Activated T-helper 1 cell treated with anti-CD3 and anti-CD28 coated beads, Interleukin-2, amount 50 U/mL, for 16 hours (primary cell): ENCODE results near the gene FXYD2.
"Not testable (repeated sequence)": the region's sequence is repeated elsewhere in the genome, so short reads cannot be mapped to it uniquely, and the experiment has no call there.

ENCODE experiments used
- DNase-seq, 2 donors: peaks; one replicate each; pipeline ENCODE4 v3.0.0-alpha.2; 2020; ENCODE audit warnings: low read depth in 1 of 2, low spot score in 1 of 2

Gene FXYD2

DNA sequence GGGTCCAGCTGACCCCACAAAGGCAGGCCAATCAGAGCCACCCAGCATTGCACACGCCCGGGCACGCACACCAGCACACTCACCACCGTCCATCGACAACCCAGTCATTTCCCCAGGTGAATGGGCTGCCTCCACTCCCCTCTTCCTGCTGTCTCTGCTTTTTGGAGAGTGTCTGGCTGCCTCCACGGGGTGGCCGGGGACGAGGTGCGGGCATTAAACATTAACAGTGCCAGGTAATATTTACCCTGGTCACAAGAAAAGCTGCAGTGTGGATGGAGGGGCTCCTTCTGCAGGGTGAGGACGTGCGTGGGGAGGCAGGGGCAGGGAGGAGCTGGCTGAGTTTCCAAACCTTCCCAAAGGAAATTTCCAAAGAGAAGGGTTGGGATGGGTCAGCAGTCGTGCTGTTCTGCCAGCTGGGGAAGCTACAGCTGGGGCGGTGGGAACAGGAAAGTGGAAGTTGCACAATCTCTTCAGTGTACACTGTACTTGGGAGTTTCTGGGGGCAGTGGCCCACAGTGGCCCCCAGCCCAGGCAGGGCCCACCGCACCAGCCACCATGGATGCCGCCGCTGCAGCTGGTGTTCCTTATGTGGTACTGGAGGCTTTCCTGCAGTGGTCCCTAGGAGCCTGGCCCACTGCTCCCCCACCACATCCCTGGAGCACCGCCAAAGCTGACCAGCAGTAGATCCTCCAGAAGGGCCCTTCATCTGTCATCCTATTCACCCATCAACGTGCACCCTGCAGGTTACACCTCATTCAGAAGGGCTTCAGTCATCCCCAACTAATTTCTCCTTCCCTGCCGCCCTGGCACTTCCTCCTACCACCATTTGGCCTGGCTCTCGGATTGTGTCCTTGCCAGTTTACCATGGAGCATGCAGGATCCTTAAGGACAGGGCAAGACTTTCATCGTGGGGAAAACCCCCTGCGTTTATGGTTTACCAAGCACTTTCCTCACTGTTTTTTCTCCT lies at the start of gene FXYD2:
Gene FXYD2 (minus strand): TSS at position 174 of the 967 bp plus-strand sequence. CDS start 66 bp downstream, at position 108.
- no peak for DNase-seq

DNA sequence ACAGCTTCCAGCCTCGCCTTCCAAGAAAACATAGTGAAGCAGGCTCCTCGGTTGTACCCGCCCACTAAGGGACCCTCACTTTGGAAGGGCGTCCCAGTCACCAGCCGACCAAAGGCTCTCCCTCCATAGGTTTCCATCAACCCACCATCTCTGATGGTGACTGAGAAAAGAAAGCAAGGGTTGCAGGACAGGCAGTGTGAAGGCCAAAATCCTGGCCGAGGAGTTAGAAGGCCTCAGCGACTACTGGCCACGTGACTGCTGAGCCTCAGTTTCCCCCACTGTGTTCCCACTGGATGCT lies 49.2 kb upstream of the FXYD2 start:
- DNase-seq = no peak

DNA sequence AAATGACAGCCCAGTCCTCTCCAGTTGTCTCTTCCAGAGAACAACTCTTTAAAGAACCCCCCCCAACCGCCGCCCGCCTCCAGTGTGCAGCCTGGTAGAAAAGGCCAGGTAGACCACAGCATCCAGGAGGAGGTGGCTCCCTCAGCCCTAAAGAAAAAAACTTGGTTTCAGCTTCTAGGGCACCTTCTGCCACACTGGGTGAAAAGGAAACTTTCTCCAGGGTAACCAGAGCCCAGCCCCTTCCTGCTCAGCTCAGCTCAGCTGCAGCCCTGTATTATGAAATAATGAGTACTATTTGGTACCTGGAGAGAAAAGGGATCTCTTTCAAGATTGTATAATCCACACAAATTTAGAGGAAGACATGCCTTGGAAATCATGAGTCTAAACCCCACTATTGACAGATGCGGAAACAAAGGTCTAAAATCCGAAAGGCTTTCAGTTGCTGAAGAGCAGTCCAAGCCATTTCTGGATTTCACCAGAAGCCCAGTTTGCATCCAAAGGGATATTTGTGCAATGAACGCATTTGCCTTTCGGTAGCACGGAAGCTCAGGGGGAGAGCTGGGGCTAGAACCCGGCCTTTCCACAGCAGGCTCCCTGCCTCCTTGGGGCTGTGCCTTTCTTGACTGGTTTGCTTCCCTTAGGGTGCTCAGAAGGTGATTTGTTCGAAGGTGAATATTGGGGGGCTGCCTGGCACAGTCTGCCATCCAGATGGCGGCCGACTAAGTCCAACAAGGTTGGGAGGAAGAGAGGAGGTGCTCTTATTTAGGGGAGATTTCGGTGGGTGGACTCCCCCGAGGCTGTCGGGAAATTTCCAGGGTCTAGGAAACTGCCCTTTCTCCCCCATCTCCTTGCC lies 48.7 kb upstream of the FXYD2 start:
- no peak for DNase-seq

DNA sequence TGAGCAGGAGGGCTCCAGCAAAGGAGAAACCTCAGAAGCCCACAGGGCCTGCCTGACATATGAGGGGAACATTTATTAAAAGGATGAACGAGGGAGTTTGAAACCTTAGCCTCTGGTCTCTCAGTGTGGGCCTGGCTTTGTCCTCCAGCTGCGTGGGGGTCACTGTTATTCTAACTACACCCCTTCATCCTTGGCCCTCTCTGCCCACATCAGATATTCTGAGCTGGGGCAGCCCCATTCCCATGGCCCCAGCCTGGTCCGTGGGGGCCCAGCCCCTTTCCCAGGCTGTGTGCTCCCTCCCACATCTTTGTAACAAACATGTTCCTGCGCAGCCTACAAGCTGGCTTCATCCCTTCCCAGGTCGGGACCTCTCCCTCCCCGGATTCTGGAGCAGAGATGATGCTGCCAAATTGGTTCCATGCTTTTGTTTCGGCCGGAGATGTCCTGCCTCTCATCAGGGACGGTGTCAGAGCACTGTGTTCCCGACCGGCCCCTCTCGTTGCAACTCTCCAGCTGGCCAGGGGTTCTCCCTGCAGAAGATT lies 47.9 kb upstream of the FXYD2 start:
- no peak for DNase-seq

DNA sequence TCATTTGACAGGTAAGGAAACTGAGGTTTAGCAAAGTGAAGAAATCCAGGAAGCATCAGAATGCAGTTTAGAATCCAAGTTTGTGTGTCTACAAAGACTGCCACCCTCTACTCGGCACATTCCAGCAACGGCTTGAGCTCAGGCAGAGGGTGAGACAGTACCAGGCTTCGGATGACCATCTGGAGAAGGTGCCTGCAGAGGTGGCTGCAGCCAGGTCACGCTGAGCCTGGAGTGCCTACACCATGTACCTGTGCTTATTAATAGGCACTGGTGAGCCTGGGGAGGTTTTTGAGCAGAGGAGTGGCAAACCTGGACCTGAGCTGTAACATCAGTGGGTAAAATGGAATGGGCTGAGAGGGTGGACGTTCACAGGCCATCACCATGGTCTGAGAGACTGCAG lies 47.2 kb upstream of the FXYD2 start:
- DNase-seq = no peak

DNA sequence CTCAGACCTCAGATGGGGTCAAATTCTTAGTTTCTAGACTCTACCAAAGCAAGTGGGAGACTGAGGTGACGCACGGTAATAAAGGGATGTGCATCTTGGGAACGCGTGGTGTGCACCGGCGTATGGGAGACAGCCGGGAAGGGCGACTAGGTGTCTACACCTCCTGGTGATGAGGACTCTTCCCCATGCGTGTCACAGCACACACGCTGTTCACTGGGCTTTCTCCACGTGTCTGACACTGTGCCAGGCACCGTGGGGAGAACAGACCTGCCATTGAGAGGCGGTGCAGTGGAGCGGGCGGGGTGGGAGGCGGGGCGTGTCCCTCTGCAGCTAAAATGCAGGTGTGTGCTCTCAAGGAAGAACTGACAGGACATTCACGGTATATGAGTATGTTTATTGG lies 46.6 kb upstream of the FXYD2 start:
- no peak for DNase-seq

DNA sequence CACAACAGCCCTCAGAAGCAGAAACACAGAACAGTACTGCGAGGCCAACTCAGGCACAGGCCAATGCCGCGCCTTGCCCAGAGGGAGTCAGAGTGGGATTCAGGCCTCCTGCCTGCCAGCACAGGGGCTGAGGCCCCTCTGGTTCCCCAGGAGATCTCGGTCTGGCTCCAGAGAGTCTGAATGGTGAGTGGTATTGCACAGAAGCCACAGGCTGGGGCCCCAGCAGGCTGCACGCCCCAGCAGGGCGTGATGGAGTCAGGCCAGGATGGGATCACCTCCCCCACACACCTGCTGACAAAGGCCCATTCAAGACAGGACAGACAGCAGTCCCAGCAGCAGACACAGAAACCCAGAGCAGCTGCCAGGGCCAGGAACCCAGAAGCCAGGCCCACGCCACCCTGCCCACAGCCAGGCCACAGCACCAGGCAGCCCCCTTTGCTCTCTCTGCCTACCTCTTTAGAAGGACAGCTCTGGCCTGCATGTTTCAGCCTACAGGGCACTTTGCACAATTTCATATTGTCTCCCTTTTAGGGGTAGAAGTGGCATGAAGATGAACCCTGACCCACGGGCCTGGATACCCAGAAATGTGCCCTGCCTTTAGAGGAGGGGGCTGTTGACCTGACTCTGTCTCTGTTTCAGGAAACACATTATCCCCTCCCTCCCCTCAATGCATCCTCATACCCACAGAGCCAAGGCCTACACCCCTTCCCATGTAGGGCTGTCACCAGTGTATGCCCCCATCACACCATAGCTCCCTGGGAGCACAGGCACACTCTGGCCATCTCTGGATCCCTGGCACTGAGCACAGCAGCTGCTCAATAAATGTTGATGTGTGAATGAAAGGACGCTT lies 45.8 kb upstream of the FXYD2 start:
- no peak for DNase-seq

DNA sequence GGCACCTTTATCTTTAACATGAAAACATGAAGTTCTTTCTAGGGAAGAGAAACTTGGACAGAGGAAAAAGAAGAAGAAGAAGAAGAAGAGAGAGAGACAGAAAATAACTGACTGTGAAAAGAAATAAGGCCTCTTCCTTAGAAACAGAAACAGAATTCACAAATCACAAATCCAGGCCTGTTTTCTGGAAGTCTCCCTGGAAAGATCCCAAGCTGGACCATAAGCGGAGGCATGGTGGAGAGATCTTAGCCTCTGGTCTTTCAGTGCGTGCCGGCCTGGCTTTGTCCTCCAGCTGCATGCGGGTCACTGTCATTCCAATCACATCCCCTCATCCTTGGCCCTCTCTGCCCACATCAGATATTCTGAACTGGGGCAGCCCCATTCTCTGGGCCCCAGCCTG lies 45.1 kb upstream of the FXYD2 start:
- DNase-seq = no peak

DNA sequence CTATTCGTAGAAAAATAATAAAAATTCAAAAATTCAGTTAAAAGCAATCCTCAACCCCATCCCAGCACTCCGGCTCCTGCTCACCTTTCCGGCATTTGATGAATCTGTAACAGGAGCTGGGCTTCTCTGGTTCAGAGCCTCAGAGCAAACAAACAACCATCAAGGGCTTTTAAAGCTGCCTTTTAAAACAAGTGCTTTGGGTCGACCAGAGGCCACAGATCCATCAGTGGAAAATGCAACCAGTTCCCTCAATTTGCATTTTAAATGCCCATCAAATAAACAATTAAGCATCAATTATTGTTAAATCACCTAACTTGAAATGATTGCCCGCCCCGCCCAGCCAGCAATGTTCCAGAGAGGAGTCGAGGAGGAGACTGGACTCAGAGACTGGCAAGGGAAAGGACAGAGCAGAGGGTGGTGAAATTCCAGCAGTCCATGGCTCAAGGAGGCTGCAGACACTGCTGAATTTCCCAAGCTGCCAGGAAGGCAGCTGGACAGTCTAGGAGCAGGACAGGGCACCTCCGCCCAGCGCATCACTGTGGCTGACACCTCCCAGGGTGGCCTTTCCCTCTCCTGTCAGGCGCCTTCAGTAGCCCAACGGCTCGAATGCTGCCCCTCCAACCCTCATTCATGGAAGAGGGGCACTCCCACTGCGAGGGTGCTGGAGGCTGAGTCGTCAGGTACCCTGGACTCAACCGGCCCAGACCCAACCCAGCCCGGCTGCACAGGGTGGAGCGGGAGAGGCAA lies 44.4 kb upstream of the FXYD2 start:
- no peak for DNase-seq

DNA sequence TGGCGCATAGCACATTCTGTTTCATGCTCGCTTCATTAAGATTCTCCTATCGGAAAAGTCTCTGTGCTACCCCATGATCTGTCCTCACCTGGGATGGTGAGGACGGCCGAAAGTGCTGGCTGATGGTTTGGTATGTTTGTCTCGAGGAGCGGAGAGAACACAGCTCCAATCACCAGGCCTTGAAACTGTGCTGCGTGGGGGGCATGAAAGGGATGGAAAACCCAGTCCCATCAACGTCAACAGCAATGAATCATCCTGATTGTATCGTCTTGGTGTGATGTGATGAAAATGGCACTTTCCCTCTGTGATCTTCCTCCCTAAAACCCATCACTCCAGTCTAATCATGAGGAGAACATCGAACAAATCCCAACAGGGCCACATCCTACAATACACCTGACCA lies 43.5 kb upstream of the FXYD2 start:
- DNase-seq = no peak

DNA sequence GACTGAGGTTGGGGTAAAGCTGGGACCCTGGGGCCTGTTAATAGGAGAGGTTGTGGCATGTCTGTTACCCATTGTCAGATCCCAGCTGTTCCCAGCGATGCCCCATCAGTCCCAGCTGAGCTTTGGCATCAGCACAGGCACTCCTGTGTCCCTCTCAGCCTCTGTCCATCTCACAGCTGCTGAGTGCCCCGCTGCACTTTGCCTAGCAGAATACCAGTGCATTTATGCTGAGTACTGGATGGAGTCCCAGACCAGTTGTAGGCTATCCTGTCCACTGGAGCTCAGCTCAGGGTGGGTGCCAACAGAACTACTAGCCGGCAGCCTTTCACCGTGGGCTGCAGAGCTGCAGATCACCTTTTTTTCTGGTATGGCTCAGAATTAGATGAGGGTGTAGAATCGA lies 42.0 kb upstream of the FXYD2 start:
- no peak for DNase-seq

DNA sequence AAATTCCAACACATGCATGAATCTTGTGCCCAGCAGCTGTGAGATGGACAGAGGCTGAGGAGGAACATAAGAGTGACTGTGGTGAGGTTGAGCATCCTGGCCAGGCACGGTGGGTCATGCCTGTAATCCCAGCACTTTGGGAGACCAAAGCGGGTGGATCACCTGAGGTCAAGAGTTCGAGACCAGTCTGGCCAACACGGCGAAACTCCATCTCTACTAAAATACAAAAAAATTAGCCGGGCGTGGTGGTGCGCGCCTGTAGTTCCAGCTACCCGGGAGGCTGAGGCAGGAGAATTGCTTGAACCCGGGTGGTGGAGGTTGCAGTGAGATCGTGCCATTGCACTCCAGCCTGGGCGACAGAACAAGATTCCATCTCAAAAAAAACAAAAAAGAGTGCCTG lies 41.0 kb upstream of the FXYD2 start:
- not testable (repeated sequence) for DNase-seq

DNA sequence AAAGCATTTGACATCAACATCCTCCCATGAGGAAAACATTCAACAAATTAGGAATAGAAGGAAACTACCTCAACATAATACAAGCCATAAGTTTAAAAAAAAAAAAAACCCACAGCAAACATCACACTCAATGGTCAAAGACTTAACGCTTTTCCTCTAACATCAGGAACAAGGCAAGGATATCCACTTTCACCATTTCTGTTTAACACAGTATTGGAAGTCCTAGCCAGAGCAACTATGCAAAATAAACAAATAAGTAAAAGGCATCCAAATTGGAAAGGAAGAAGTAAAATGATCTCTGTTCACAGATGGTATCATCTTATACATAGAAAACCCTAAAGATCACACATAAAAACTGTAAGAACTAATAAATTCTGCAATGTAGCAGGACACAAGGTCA lies 38.8 kb upstream of the FXYD2 start:
- no peak for DNase-seq

DNA sequence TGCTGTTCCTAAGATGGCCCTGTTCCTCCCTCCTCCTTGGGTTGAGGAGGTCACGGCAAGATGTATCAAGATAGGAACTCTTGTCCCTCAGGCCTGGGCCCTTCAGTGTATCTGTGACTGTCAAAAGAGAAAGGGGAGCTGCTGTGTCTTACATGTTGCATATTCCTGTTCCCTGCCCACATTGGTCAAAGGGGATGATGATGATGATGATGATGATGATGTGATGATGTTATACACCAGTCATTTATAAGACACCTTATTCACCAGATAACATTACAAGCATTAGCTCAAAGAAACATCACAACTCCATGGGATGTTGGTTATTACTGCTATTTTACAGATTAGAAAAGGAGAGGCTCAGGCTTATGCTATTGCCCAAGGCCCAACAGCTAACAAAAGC lies 38.2 kb upstream of the FXYD2 start:
- no peak for DNase-seq

DNA sequence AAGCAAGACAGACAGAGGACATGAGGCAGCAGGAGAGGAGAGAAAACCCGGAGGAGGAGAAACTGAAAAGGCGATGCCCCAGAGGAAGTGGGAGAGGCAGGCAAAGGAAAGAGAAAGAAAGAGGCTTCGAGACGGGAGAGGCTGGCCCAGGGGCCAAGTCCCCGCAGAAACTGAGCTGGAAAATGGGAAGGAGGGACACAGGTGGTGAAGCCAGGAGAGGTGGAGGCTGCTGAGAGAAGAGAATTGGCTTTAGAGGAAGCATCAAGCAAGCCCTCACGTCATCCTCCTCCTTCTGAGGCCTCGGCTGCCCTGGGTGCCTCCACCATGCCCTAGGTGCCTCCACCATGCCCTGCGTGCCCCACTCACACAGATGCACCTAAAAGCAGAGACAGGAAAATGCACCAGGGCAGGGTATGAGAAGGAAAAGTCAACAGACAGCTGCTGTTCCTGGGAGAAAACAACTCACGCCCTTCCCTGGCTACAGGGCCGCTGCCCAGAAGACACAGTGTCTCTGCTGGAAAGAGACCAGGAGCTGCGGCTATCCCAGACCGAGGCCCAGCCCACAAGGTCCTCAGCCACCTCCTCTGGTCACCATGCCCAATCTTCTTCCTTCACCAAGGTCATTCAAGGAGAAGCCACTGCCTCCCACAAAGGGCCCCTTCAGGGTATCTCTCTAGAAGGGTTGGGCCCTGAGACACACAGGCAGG lies 37.6 kb upstream of the FXYD2 start:
- DNase-seq = no peak

DNA sequence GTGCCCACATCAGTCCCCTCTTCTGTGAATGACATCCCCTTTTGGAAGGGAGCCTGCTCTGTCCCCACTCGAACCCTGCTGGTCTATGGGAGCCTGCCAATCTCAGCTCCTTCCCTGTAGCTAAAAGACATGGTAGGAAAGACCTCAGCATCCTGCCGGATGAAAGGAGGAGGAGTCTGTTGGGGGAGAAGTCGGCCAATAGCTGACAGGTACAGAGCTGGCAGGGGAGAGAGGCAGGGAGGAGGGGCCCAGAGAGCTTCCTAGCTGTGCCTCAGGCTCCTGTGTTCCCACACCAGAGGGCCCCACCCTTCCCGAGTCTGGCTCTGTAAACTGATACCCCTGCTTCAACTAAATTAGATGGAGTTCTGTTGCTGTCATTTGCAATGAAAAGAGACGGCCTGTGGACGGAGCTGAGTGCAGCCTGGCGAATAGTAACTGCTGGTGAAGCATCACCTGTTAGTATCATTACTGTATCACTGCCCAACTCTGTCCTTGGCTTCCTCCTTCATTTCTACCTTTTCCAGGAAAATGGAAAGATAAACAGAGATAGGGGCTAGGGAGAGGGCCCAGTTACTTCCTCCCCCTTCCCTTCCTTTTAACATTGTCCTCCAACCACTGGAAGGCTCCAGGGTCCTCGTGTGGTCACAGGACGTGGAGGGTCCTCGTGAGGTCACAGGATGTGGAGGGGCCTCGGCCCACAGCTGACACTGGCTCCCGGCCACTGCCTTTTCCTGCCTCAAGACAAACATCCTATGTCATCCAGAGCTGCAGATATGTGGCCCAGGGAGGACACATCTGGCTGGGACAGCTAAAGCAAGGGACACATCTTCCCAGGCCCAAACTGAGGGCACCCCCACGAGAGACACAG lies 36.8 kb upstream of the FXYD2 start:
- DNase-seq = no peak

DNA sequence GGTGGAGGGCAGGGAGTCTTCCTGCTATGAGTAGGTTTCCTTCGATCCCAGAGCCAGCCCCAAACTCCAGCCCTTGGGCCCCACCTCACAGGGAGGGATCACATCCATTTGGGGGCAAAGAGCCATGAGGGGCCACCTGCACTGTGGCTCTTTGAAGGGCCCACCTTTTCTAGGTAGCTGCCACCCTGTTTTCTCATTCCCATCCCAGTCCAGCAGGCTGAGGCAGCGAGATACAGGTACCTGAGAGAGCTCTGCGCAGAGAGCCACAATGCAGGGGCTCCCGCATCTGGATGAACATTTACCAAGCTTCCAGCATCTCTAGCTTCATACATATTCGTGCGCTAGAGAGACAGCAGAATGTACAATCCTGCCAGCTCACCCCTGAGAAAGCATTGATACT lies 35.6 kb upstream of the FXYD2 start:
- no peak for DNase-seq

DNA sequence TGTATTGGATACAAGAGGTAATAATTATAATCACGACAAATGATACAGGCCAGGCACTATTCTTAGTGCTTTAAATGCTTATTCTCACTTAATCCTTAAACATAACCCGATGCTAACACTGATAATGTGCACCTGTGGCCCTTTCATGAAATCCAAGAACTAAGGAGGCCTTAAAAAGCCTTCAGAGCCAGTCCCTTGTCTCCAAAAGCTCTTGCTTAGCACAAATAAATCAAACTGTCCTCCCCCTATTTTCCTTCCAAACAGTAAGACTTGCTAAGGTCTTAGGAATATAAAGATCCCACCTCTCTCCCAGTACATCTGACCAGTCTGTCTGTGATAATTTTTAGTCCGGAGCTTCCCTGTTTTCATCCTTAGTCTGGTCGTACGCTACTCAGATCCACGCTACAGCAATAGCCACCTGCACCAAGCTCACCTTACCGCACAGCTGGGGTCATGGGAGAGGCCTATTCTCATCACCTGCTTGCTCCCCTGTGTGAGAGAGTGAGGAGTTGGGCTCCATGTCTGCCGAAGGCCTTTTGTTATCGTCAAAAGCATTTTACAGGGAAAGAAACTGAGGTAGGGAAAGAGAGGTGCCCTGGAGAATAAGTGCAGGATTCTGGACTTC lies 35.1 kb upstream of the FXYD2 start:
- no peak for DNase-seq
